ENCODE data around the gene RCOR1.
A peak's percentile ranks its signal among the peaks of the same experiment; 100 is the strongest.

Gene RCOR1

DNA sequence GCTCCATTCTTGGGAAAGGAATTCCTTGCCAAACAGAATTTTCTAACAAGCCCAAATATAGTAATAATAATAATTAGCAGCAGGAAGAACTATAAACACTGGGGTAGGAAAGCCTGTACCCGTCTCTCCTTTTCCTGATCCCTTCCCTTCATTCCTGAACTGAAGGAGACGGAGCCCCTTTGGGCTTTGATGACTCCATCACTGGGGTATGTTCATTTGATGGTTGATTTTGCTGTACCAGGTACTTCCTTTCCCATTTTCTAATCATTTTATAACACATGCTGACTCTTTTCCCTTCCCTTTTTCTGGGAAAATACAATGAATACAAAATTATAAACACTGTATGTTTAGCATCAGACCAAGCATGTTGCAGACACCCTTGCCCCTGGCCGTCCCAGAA lies 3.6 kb upstream of the RCOR1 start:
- no peak for DNase-seq (ENCODE audit: low read depth)
- no peak for TF ChIP-seq CTCF (IDR thresholded peaks at IDR 0.05; ENCODE audit: low read length, missing control alignments)

DNA sequence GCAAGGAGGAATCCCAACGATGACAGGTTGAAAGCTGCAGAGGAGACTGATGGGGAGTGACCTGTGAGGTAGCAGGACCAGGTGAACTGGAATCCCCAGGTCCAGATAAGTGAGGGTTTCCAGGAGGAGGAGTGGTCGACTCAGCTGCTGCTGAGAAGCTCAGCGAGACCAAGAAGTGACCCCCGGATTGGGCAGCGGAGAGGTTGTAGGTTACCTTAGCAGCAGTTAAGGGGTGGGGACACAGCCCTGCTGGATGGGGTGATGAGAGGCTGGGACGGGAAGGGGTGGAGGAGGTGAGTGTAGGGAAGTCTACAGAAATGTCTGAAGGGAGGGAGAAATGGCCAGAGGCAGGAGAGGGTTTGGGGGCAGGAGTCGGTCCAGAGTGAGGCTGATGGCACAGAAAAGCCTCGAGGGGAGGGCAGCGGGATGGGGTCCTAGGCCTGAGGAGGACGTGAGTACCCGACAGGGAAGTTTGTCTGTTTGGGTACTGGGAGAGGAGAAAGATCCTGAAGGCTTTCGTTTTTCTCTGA lies 2.6 kb upstream of the RCOR1 start:
- no peak for TF ChIP-seq CTCF (IDR thresholded peaks at IDR 0.05; ENCODE audit: low read length, missing control alignments)
- H3K4me3 ChIP-seq (replicated peaks; ENCODE audit: low read depth, low read length), result no peak overlapping the region
- no peak for DNase-seq (ENCODE audit: low read depth)

More for the DNA sequence above, 3.6 kb upstream of the RCOR1 start:
- H3K4me3 ChIP-seq (replicated peaks; ENCODE audit: low read depth, low read length), result no peak overlapping the region

GRCh38 chr14:102590667-102591099 lies 1.8 kb upstream of the RCOR1 start:
- peak overlapping the region; percentile 70 for H3K4me3 ChIP-seq (replicated peaks; ENCODE audit: low read depth, low read length)
- peak; percentile 56 for TF ChIP-seq CTCF (IDR thresholded peaks at IDR 0.05; ENCODE audit: low read length, missing control alignments)
- DNase-seq (ENCODE audit: low read depth), result peak; percentile 61

GRCh38 chr14:102591372-102591943 lies 991 bp upstream of the RCOR1 start:
- H3K4me3 ChIP-seq (replicated peaks; ENCODE audit: low read depth, low read length), result peak overlapping the region; percentile 70
- no peak for DNase-seq (ENCODE audit: low read depth)
- no peak for TF ChIP-seq CTCF (IDR thresholded peaks at IDR 0.05; ENCODE audit: low read length, missing control alignments)

- TF ChIP-seq CTCF (IDR thresholded peaks at IDR 0.05; ENCODE audit: low read length, missing control alignments), result no peak
- DNase-seq (ENCODE audit: low read depth), result no peak
- H3K4me3 ChIP-seq (replicated peaks; ENCODE audit: low read depth, low read length), result peak overlapping the region; percentile 82
Observed at GRCh38 chr14:102592763-102593060, 263 bp downstream of the RCOR1 start.

- DNase-seq (ENCODE audit: low read depth), result peak; percentile 39
- TF ChIP-seq CTCF (IDR thresholded peaks at IDR 0.05; ENCODE audit: low read length, missing control alignments), result no peak
- peak overlapping the region; percentile 82 for H3K4me3 ChIP-seq (replicated peaks; ENCODE audit: low read depth, low read length)
Observed at GRCh38 chr14:102593061-102593824, 794 bp downstream of the RCOR1 start.

GRCh38 chr14:102593825-102594137 lies 1.3 kb downstream of the RCOR1 start:
- peak; percentile 38 for DNase-seq (ENCODE audit: low read depth)
- peak overlapping the region; percentile 82 for H3K4me3 ChIP-seq (replicated peaks; ENCODE audit: low read depth, low read length)
- peak; percentile 6 for TF ChIP-seq CTCF (IDR thresholded peaks at IDR 0.05; ENCODE audit: low read length, missing control alignments)

Measured in fibroblast of pulmonary artery (primary cell).